Activated CD8-positive, alpha-beta T cell treated with anti-CD3 and anti-CD28 coated beads, Interleukin-2, amount 10 ng/mL, durations not matched to agents 7 days and 5 days (primary cell): ENCODE measurements around the gene BORCS8. TPM values are rescaled to one million over a fixed set of nuclear protein-coding genes. Genes with fewer than 3 reads are reported as not detected.
A peak's percentile ranks its signal among the peaks of the same experiment; 100 is the strongest.
"Not testable (repeated sequence)": the region's sequence is repeated elsewhere in the genome, so short reads cannot be mapped to it uniquely, and the experiment has no call there.

Experiments
- ATAC-seq: fragments of 150-1000 bp; cut with Tn5 transposase; one replicate; pipeline ENCODE4 v1.10.0; 2021; ENCODE audit warnings: moderate library complexity
- CTCF ChIA-PET: fragments of 350-600 bp; sonication (Branson Sonifier 250); formaldehyde crosslinking; loops from one replicate; lab custom pipeline; 2021; ENCODE audit warnings: antibody characterized with exemption; lab: Charles Lee
- POLR2A ChIA-PET: fragments of 350-600 bp; sonication (Branson Sonifier 250); formaldehyde crosslinking; loops from one replicate; lab custom pipeline; 2021; ENCODE audit warnings: antibody characterized with exemption; lab: Charles Lee
- DNase-seq: peaks from one replicate; pipeline ENCODE4 v3.0.0-alpha.2; 2020
- H3K27ac Mint-ChIP-seq: one replicate; pipeline ENCODE4 v1.8.0; 2021; ENCODE audit warnings: mild to moderate bottlenecking, mixed read lengths
- H3K27me3 Mint-ChIP-seq: one replicate; pipeline ENCODE4 v1.8.0; 2021; ENCODE audit warnings: low read depth, mixed read lengths
- H3K36me3 Mint-ChIP-seq: one replicate; pipeline ENCODE4 v1.8.0; 2021; ENCODE audit warnings: low read depth, mixed read lengths
- H3K4me1 Mint-ChIP-seq: one replicate; pipeline ENCODE4 v1.8.0; 2021; ENCODE audit warnings: low read depth, mixed read lengths
- H3K4me3 Mint-ChIP-seq: one replicate; pipeline ENCODE4 v1.8.0; 2021; ENCODE audit warnings: mild to moderate bottlenecking, mixed read lengths
- H3K9me3 Mint-ChIP-seq: one replicate; pipeline ENCODE4 v1.8.0; 2022; ENCODE audit warnings: mixed read lengths; ENCODE audit not compliant: insufficient read depth
- total RNA-seq, 2 experiments: library from RNA; stranded (reverse); gene quantifications; one replicate each; pipeline ENCODE4 v1.2.3, GENCODE V29; 2021

BORCS8 gene
- total RNA-seq, 2 experiments from 2014 or later, result 22.1 to 25.4 TPM

GRCh38 chr19:19226204-19226603 is 34.3 kb upstream of the BORCS8 start:
- Mint-ChIP-seq H3K27me3 (peaks cover 12% of the 10 kb centered on the region), H3K36me3 (no peaks in the 10 kb centered on the region), H3K4me3 (no peak overlapping the region), H3K27ac (no peak overlapping the region), H3K4me1 (peaks cover 6% of the 10 kb centered on the region), H3K9me3 (no peaks in the 10 kb centered on the region)
- DNase-seq, result no peak
- ChIA-PET CTCF (interaction anchor here (0.9 to 2.1 kb wide), 6 partner anchors 21 to 264 kb away, joined by 4 to 10 read pairs (median 6); partner anchors contain the start of gene NR2C2AP), POLR2A (no interaction called here)
- ATAC-seq, result no peak

- ChIA-PET CTCF (interaction anchor here (0.7 to 2.1 kb wide), 10 partner anchors 9 to 1435 kb away, joined by 3 to 10 read pairs (median 4); partner anchors contain the start of gene NR2C2AP), POLR2A (no interaction called here)
- ATAC-seq, result peak; percentile 97
- peaks cover 6% of the 10 kb centered on the region for H3K4me1 Mint-ChIP-seq
- peaks cover 12% of the 10 kb centered on the region for H3K27me3 Mint-ChIP-seq
- H3K36me3 Mint-ChIP-seq, result no peaks in the 10 kb centered on the region
- no peak overlapping the region for H3K27ac Mint-ChIP-seq
- H3K9me3 Mint-ChIP-seq, result no peaks in the 10 kb centered on the region
- peak overlapping the region; percentile 56 for H3K4me3 Mint-ChIP-seq
- DNase-seq, result peak; percentile 82
Measured at GRCh38 chr19:19224852-19225494, 33.0 kb upstream of the BORCS8 start.

GRCh38 chr19:19224150-19224851 is 32.3 kb upstream of the BORCS8 start:
- Mint-ChIP-seq H3K4me3 (peak overlapping the region; percentile 36), H3K27ac (no peak overlapping the region), H3K9me3 (no peaks in the 10 kb centered on the region), H3K27me3 (peaks cover 12% of the 10 kb centered on the region), H3K36me3 (no peaks in the 10 kb centered on the region), H3K4me1 (peaks cover 6% of the 10 kb centered on the region)
- DNase-seq (no peak), ATAC-seq (no peak)
- ChIA-PET CTCF (interaction anchor here (0.7 to 2.1 kb wide), 6 partner anchors 10 to 1436 kb away, joined by 3 to 10 read pairs (median 5); no protein-coding TSS in a partner anchor), POLR2A (no interaction called here)

- ChIA-PET POLR2A (no interaction called here), CTCF (no interaction called here)
- H3K4me3 Mint-ChIP-seq, result no peak overlapping the region
- no peak overlapping the region for H3K27ac Mint-ChIP-seq
- DNase-seq (no peak), ATAC-seq (no peak)
- peaks cover 8% of the 10 kb centered on the region for H3K27me3 Mint-ChIP-seq
- H3K9me3 Mint-ChIP-seq, result no peaks in the 10 kb centered on the region
- peaks cover 6% of the 10 kb centered on the region for H3K4me1 Mint-ChIP-seq
- H3K36me3 Mint-ChIP-seq, result no peaks in the 10 kb centered on the region
Measured at GRCh38 chr19:19223636-19224035, 31.7 kb upstream of the BORCS8 start.

GRCh38 chr19:19223060-19223459 is 31.1 kb upstream of the BORCS8 start:
- no peaks in the 10 kb centered on the region for H3K9me3 Mint-ChIP-seq
- H3K4me1 Mint-ChIP-seq, result peaks cover 6% of the 10 kb centered on the region
- ATAC-seq (no peak), DNase-seq (no peak)
- POLR2A ChIA-PET, result no interaction called here
- no peak overlapping the region for H3K4me3 Mint-ChIP-seq
- CTCF ChIA-PET, result interaction anchor here (1.4 kb wide), 1 partner anchor 77 kb away, joined by 3 read pairs; no protein-coding TSS in a partner anchor
- H3K27me3 Mint-ChIP-seq, result peaks cover 6% of the 10 kb centered on the region
- H3K27ac Mint-ChIP-seq, result no peak overlapping the region
- no peaks in the 10 kb centered on the region for H3K36me3 Mint-ChIP-seq

- ATAC-seq, DNase-seq, H3K36me3 Mint-ChIP-seq, H3K27me3 Mint-ChIP-seq, H3K4me1 Mint-ChIP-seq, H3K9me3 Mint-ChIP-seq, POLR2A ChIA-PET, H3K4me3 Mint-ChIP-seq, CTCF ChIA-PET, H3K27ac Mint-ChIP-seq: not testable (repeated sequence)
Measured at GRCh38 chr19:19221000-19221399, 29.0 kb upstream of the BORCS8 start.

GRCh38 chr19:19218911-19219310 is 27.0 kb upstream of the BORCS8 start:
- no peak for ATAC-seq
- H3K4me1 Mint-ChIP-seq, result no peaks in the 10 kb centered on the region
- no peaks in the 10 kb centered on the region for H3K9me3 Mint-ChIP-seq
- H3K27ac Mint-ChIP-seq, result no peak overlapping the region
- ChIA-PET POLR2A (no interaction called here), CTCF (no interaction called here)
- no peak overlapping the region for H3K4me3 Mint-ChIP-seq
- H3K27me3 Mint-ChIP-seq, result peaks cover 14% of the 10 kb centered on the region
- no peak for DNase-seq
- H3K36me3 Mint-ChIP-seq, result no peaks in the 10 kb centered on the region

- Mint-ChIP-seq H3K4me3 (no peak overlapping the region), H3K9me3 (no peaks in the 10 kb centered on the region), H3K27ac (no peak overlapping the region), H3K27me3 (peaks cover 24% of the 10 kb centered on the region), H3K36me3 (no peaks in the 10 kb centered on the region), H3K4me1 (no peaks in the 10 kb centered on the region)
- CTCF ChIA-PET, result interaction anchor here (1.4 kb wide), 1 partner anchor 14 kb away, joined by 3 read pairs; the partner anchor contains the start of gene NR2C2AP
- POLR2A ChIA-PET, result no interaction called here
- ATAC-seq (no peak), DNase-seq (no peak)
Measured at GRCh38 chr19:19217099-19217498, 25.1 kb upstream of the BORCS8 start.

- CTCF ChIA-PET, result interaction anchor here (0.8 kb wide), 1 partner anchor 41 kb away, joined by 3 read pairs; no protein-coding TSS in a partner anchor
- H3K27me3 Mint-ChIP-seq, result peaks cover 34% of the 10 kb centered on the region
- H3K4me3 Mint-ChIP-seq, result no peak overlapping the region
- DNase-seq (no peak), ATAC-seq (no peak)
- no peaks in the 10 kb centered on the region for H3K9me3 Mint-ChIP-seq
- no peaks in the 10 kb centered on the region for H3K4me1 Mint-ChIP-seq
- POLR2A ChIA-PET, result no interaction called here
- no peaks in the 10 kb centered on the region for H3K36me3 Mint-ChIP-seq
- H3K27ac Mint-ChIP-seq, result no peak overlapping the region
Measured at GRCh38 chr19:19215792-19216191, 23.8 kb upstream of the BORCS8 start.

- peaks cover 36% of the 10 kb centered on the region for H3K27me3 Mint-ChIP-seq
- H3K4me3 Mint-ChIP-seq, result no peak overlapping the region
- POLR2A ChIA-PET, result no interaction called here
- H3K4me1 Mint-ChIP-seq, result no peaks in the 10 kb centered on the region
- H3K9me3 Mint-ChIP-seq, result no peaks in the 10 kb centered on the region
- ATAC-seq (peak; percentile 68), DNase-seq (peak; percentile 62)
- H3K36me3 Mint-ChIP-seq, result no peaks in the 10 kb centered on the region
- CTCF ChIA-PET, result no interaction called here
- H3K27ac Mint-ChIP-seq, result no peak overlapping the region
Measured at GRCh38 chr19:19214892-19215291, 22.9 kb upstream of the BORCS8 start.

- Mint-ChIP-seq H3K27me3 (peaks cover 36% of the 10 kb centered on the region), H3K4me1 (no peaks in the 10 kb centered on the region), H3K27ac (no peak overlapping the region), H3K9me3 (no peaks in the 10 kb centered on the region), H3K36me3 (no peaks in the 10 kb centered on the region), H3K4me3 (no peak overlapping the region)
- DNase-seq (no peak), ATAC-seq (no peak)
- ChIA-PET CTCF (no interaction called here), POLR2A (no interaction called here)
Measured at GRCh38 chr19:19214159-19214490, 22.2 kb upstream of the BORCS8 start.

GRCh38 chr19:19213426-19214158 is 21.6 kb upstream of the BORCS8 start:
- POLR2A ChIA-PET, result no interaction called here
- peaks cover 36% of the 10 kb centered on the region for H3K27me3 Mint-ChIP-seq
- no peak overlapping the region for H3K4me3 Mint-ChIP-seq
- H3K9me3 Mint-ChIP-seq, result no peaks in the 10 kb centered on the region
- DNase-seq (no peak), ATAC-seq (no peak)
- no peak overlapping the region for H3K27ac Mint-ChIP-seq
- CTCF ChIA-PET, result no interaction called here
- no peaks in the 10 kb centered on the region for H3K4me1 Mint-ChIP-seq
- no peaks in the 10 kb centered on the region for H3K36me3 Mint-ChIP-seq
